Activated T-cell treated with anti-CD3 and anti-CD28 coated beads, Interleukin-2, amount 50 U/mL, for 4 hours (primary cell): ENCODE data around the gene AP1M2. TPM values are rescaled to one million over a fixed set of nuclear protein-coding genes. Genes with fewer than 3 reads are reported as not detected.
"Not testable (repeated sequence)": the region's sequence is repeated elsewhere in the genome, so short reads cannot be mapped to it uniquely, and the experiment has no call there.

Experiments used
- ATAC-seq, 2 donors: fragments of 200-7000 bp; cut with Tn5 transposase; one replicate each; pipeline ENCODE4 v1.10.0; 2021
- DNase-seq: peaks from one replicate; pipeline ENCODE4 v3.0.0-alpha.2; 2020
- H3K27me3 Mint-ChIP-seq: one replicate; pipeline ENCODE4 v1.8.0; 2021; ENCODE audit warnings: low read depth, mixed read lengths
- H3K36me3 Mint-ChIP-seq: one replicate; pipeline ENCODE4 v1.8.0; 2022; ENCODE audit warnings: mixed read lengths; ENCODE audit not compliant: insufficient read depth
- H3K4me1 Mint-ChIP-seq: one replicate; pipeline ENCODE4 v1.8.0; 2021; ENCODE audit warnings: low read depth, mixed read lengths
- H3K4me3 Mint-ChIP-seq: one replicate; pipeline ENCODE4 v1.8.0; 2021; ENCODE audit warnings: mild to moderate bottlenecking, moderate library complexity, mixed read lengths
- H3K9me3 Mint-ChIP-seq: one replicate; pipeline ENCODE4 v1.8.0; 2021; ENCODE audit warnings: mixed read lengths
- total RNA-seq, 3 donors: library from RNA; stranded (reverse); gene quantifications; one replicate each; pipeline ENCODE4 v1.2.1, GENCODE V29; 2021

AP1M2 gene
- total RNA-seq, 3 donors from 2014 or later = 0.43 to 0.95 TPM; not detected in 1

DNA sequence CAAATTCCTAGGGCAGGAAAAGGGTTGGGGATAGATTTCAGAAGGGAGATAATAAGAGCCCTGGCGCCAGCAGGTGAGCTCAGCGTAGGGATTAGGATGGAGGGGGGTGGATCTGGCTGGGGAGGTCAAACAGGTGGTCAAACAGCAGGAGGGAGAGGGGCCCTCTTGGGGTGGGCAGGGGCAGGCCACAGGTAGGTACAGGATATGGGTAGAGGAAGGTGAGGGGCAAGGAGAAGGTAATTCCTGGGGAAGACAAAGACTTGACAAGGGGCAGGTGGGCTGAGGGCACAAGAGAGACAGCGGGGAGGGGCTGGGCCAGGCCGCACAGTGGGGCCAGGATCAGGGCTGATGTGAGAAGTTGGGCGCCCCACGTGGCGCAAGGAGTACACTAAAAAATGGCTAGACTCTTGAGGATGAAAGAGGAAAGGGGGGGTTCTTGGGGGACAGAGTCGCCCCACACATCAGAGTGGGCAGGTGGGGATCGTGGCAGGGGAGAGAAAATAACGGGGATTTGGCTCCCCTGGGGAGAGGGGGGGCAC lies 22.0 kb downstream of the AP1M2 start:
- no peaks in the 10 kb centered on the region for H3K27me3 Mint-ChIP-seq
- H3K4me1 Mint-ChIP-seq = peaks cover 41% of the 10 kb centered on the region
- H3K36me3 Mint-ChIP-seq = peaks cover 20% of the 10 kb centered on the region
- peak overlapping the region; percentile 91 for H3K4me3 Mint-ChIP-seq
- ATAC-seq = peak; percentile 10 to 15
- H3K9me3 Mint-ChIP-seq = no peaks in the 10 kb centered on the region
- peak; percentile 49 for DNase-seq

DNA sequence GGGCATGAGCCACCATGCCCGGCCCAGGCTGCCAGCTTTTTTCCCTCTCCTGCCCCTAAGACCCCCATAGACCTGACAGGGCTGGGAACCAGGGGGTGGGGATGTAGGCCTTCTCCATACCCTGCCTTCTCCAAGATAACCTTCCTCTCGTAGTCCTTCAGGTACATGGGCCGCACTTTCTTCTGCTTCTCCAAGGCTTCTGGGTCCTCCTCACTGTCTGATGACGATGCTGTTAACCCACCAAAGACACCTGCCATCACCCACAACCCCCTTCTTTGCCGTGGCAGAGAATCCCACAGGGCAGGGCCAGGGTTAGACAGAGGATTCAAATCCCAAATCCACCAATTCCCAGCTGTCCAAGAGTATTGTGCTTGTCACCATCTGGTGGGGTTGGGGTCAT lies 24.5 kb downstream of the AP1M2 start:
- no peaks in the 10 kb centered on the region for H3K9me3 Mint-ChIP-seq
- ATAC-seq (no peak), DNase-seq (no peak)
- H3K4me3 Mint-ChIP-seq = no peak overlapping the region
- H3K27me3 Mint-ChIP-seq = no peaks in the 10 kb centered on the region
- H3K36me3 Mint-ChIP-seq = peaks cover 30% of the 10 kb centered on the region
- H3K4me1 Mint-ChIP-seq = peaks cover 27% of the 10 kb centered on the region

GRCh38 chr19:10560154-10560553 lies 27.0 kb downstream of the AP1M2 start:
- no peaks in the 10 kb centered on the region for H3K27me3 Mint-ChIP-seq
- H3K4me3 Mint-ChIP-seq = no peak overlapping the region
- no peak for DNase-seq
- no peaks in the 10 kb centered on the region for H3K9me3 Mint-ChIP-seq
- H3K36me3 Mint-ChIP-seq = peaks cover 31% of the 10 kb centered on the region
- no peak for ATAC-seq
- peaks cover 19% of the 10 kb centered on the region for H3K4me1 Mint-ChIP-seq

DNA sequence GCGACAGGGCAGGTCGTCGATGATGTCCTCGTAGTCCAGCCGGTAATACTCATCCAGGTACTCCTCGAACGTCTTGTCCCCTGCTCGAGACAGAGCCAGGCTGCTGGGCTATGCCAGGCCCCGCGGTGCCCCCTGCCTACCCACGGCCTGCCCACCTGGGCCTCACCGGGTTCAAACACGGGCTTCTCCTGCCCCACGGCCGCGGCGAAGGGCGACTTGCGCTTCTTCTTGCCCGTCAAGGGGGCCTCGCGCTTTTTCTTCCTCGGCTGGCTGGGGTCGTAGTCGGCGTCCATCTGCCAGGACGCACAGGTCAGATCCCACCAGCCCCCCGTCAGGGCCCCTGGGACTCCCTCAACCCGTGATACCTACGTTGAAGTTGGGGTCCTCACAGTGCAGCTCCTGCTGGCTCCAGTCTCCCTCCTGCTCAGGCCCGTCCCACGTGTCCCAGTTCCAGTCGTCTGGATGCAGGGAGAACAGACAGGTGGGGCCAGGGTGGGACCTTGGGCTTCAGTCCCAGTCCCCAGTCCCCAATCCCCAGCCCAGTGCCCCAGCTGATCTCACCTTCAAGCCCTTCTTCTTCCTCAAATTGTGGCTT lies 29.4 kb downstream of the AP1M2 start:
- Mint-ChIP-seq H3K9me3 (no peaks in the 10 kb centered on the region), H3K36me3 (peaks cover 31% of the 10 kb centered on the region), H3K4me3 (no peak overlapping the region), H3K27me3 (no peaks in the 10 kb centered on the region), H3K4me1 (peaks cover 34% of the 10 kb centered on the region)
- ATAC-seq (no peak), DNase-seq (no peak)

- ATAC-seq (no peak), DNase-seq (no peak)
- Mint-ChIP-seq H3K36me3 (peaks cover 19% of the 10 kb centered on the region), H3K9me3 (no peaks in the 10 kb centered on the region), H3K4me1 (peaks cover 41% of the 10 kb centered on the region), H3K4me3 (no peak overlapping the region), H3K27me3 (no peaks in the 10 kb centered on the region)
Measured at GRCh38 chr19:10555610-10555973, 31.5 kb downstream of the AP1M2 start.

DNA sequence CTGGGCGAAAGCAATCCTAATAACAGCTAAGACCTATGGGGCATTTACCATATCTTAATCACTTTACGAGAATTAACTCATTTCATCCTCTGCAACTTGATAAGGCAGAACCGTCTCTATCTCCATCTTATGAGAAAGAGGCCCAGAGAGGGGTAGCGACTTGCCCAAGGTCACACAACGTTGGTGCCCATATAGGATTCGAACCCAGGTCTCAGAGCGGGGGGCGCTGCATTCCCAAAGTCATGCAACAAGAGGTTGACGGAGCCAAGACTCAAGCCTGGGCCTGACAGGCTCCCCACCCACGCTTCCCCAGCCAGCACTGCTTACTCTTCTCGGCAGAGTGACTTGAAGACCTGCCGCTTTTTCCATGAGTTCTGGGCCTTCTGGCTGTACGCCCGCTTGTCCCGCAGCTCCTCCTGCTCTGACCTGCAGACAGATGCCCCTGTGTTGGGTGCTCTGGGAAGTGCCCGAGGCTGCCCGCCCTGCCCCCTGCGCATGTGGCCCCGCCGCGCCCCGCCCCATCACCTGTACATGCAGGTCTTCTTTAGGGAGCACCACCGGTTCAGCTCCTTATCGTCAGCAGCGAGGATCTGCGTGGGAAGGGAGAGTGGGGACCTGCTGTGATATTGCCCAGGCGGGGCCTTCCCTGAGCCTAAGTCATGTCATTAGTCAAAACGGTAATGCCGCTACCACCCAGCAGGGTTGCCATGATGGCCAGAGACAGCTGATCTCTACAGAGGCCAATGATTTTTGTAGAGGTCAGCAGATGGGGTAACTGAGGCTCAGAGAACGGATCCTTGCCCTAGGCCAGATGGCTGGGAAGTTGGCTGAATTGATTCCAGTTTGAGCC lies 32.1 kb downstream of the AP1M2 start:
- DNase-seq (no peak), ATAC-seq (peak in 1 of 2 donors; percentile 19)
- Mint-ChIP-seq H3K4me3 (no peak overlapping the region), H3K4me1 (peaks cover 41% of the 10 kb centered on the region), H3K27me3 (no peaks in the 10 kb centered on the region), H3K9me3 (no peaks in the 10 kb centered on the region), H3K36me3 (peaks cover 18% of the 10 kb centered on the region)

GRCh38 chr19:10553943-10554381 lies 33.1 kb downstream of the AP1M2 start:
- no peaks in the 10 kb centered on the region for H3K27me3 Mint-ChIP-seq
- DNase-seq = peak; percentile 30
- peak overlapping the region; percentile 26 for H3K4me3 Mint-ChIP-seq
- H3K36me3 Mint-ChIP-seq = peaks cover 13% of the 10 kb centered on the region
- H3K4me1 Mint-ChIP-seq = peaks cover 41% of the 10 kb centered on the region
- H3K9me3 Mint-ChIP-seq = no peaks in the 10 kb centered on the region
- peak; percentile 43 to 61 for ATAC-seq

DNA sequence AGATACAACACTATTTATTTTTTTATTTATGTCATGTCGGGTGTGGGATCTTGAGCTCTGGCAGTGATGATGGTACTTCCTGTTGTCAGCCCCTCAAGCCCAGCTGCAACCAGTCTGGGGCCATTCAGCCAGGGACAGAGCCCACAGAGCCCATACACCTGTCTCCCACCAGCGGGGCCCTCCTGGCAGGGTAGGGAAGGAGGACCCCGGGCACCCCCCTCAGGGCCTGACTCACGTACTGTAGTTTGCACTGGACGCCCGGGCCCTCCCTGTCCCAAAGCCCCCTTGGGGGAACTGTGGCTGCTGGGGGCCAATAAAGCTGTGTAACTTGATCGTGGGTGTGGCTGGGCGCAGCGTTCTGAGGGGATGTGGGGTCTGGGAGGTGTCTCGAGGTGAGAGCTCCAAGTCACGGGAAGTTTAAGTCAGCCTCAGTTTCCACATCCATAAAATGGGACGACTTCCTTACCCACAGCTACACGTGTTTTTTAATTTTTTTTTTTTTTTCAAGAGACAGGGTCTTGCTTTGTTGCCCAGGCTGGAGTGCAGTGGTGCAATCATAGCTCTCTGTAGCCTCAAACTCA lies 33.9 kb downstream of the AP1M2 start:
- Mint-ChIP-seq H3K36me3 (peaks cover 10% of the 10 kb centered on the region), H3K27me3 (no peaks in the 10 kb centered on the region), H3K9me3 (no peaks in the 10 kb centered on the region), H3K4me3 (peak overlapping the region; percentile 38), H3K4me1 (peaks cover 41% of the 10 kb centered on the region)
- ATAC-seq = no peak
- no peak for DNase-seq

GRCh38 chr19:10552510-10553053 lies 34.5 kb downstream of the AP1M2 start:
- Mint-ChIP-seq H3K36me3 (peaks cover 9% of the 10 kb centered on the region), H3K27me3 (no peaks in the 10 kb centered on the region), H3K9me3 (no peaks in the 10 kb centered on the region), H3K4me3 (no peak overlapping the region), H3K4me1 (peaks cover 41% of the 10 kb centered on the region)
- DNase-seq = no peak
- peak; percentile 61 to 65 for ATAC-seq

DNA sequence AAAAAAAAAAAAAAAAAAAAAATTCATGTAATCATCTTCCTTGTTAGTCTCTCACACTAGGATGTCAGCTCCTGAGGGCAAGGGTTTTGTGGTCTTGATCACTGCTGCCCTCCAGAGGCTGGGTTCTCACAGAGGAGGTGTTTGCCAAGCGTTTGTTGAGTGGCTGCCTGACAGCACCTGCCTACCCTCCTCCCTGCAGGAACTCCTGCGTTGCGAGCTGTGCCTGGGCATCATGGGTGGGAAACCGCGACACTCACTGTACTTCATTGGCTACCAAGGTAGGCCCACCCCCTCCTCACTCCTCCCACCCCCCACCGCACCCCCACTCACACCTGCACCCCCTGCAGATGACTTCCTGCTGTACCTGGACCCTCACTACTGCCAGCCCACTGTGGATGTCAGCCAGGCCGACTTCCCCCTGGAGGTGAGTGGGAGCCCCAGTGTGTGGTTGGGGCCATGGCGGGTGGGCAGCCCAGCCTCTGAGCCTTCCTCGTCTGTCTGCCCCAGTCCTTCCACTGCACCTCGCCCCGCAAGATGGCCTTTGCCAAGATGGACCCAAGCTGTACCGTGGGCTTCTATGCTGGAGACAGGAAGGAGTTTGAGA lies 35.3 kb downstream of the AP1M2 start:
- Mint-ChIP-seq H3K4me3 (no peak overlapping the region), H3K27me3 (no peaks in the 10 kb centered on the region), H3K9me3 (no peaks in the 10 kb centered on the region), H3K4me1 (peaks cover 41% of the 10 kb centered on the region), H3K36me3 (peaks cover 9% of the 10 kb centered on the region)
- ATAC-seq (peak in 1 of 2 donors; percentile 36), DNase-seq (no peak)

- not testable (repeated sequence) for ATAC-seq, H3K36me3 Mint-ChIP-seq, H3K27me3 Mint-ChIP-seq, H3K9me3 Mint-ChIP-seq, DNase-seq, H3K4me3 Mint-ChIP-seq
- peaks cover 40% of the 10 kb centered on the region for H3K4me1 Mint-ChIP-seq
Measured at GRCh38 chr19:10551006-10551405, 36.1 kb downstream of the AP1M2 start.

- Mint-ChIP-seq H3K9me3 (no peaks in the 10 kb centered on the region), H3K27me3 (no peaks in the 10 kb centered on the region), H3K4me1 (peaks cover 34% of the 10 kb centered on the region), H3K4me3 (no peak overlapping the region), H3K36me3 (peaks cover 7% of the 10 kb centered on the region)
- DNase-seq (no peak), ATAC-seq (no peak)
Measured at GRCh38 chr19:10550336-10550735, 36.8 kb downstream of the AP1M2 start.

DNA sequence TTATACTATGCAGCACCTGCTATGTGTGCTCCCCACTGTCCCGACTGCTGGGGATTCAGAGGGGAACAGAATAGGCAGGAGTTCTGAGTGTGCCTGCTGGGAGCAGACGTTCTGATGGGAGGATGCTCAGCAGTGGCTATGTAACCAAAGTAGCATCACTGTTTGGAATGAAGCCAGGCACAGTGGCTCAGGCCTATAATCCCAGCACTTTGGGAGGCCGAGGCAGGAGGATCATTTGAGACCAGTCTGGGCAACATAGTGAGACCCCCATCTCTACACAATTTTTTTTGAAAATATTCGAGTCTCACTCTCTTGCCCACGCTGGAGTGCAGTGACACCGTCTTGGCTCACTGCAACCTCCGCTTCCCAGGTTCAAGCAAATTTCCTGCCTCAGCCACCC lies 37.4 kb downstream of the AP1M2 start:
- no peak overlapping the region for H3K4me3 Mint-ChIP-seq
- H3K36me3 Mint-ChIP-seq = peaks cover 7% of the 10 kb centered on the region
- no peak for DNase-seq
- ATAC-seq = no peak
- no peaks in the 10 kb centered on the region for H3K9me3 Mint-ChIP-seq
- no peaks in the 10 kb centered on the region for H3K27me3 Mint-ChIP-seq
- peaks cover 34% of the 10 kb centered on the region for H3K4me1 Mint-ChIP-seq

DNA sequence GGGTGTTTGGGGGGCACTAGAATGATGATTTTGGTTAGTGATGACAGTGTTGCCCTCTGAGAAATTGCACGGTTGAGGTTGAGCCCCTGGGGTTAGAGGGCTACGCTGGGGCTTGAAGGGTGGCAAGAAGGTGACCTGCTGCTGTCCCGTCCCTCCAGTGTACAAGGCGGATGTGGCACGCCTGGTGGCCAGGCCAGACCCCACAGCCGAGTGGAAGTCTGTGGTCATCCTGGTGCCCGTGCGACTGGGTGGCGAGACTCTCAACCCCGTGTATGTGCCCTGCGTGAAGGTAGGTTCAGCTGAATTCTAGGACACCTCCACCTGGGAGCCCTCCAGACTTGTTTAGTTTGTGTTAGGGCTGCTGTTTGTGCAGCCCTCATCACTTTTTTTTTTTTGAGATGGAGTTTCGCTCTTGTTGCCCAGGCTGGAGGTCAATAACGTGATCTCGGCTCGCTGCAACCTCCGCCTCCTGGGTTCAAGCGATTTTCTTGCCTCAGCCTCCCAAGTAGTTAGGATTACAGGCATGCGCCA lies 38.3 kb downstream of the AP1M2 start:
- H3K36me3 Mint-ChIP-seq = peaks cover 7% of the 10 kb centered on the region
- H3K27me3 Mint-ChIP-seq = no peaks in the 10 kb centered on the region
- DNase-seq = no peak
- H3K4me1 Mint-ChIP-seq = peaks cover 30% of the 10 kb centered on the region
- no peak overlapping the region for H3K4me3 Mint-ChIP-seq
- no peaks in the 10 kb centered on the region for H3K9me3 Mint-ChIP-seq
- ATAC-seq = no peak
